GM19239 (cell line): ENCODE measurements around the gene DNAAF5.
"Not testable (repeated sequence)": the region's sequence is repeated elsewhere in the genome, so short reads cannot be mapped to it uniquely, and the experiment has no call there.

Experiments
- DNase-seq: peaks from one replicate; pipeline ENCODE4 v3.0.0; 2011; ENCODE audit warnings: low spot score; ENCODE audit not compliant: insufficient read length
- FAIRE-seq: peaks from 2 replicates; lab custom pipeline; 2011; peaks lifted over from hg19 to GRCh38; lab: Jason Lieb, UNC

The DNAAF5 gene

DNA sequence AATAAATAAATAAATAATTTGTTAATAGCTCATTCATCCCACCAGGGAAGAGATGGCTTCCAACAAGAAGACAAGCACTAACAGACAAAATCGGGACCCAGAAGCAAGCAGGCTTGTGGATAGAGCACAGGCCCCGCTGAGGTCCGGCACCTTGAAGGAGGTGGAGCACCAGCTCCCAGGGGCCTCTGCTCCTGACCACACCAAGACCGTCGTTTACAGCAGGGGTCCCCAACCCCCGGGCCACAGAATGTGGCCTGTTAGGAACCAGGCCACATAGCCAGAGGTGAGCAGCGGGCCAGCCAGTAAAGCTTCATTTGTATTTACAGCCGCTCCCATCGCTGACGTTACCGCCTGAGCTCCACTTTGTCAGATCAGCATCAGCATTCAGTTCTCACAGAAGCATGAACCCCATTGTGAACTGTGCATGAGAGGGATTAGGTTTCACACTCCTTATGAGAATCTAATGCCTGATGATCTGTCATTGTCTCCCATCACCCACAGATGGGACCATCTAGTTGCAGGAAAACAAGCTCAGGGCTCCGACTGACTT is 72.5 kb downstream of the DNAAF5 start:
- FAIRE-seq (no peak), DNase-seq (no peak)

DNA sequence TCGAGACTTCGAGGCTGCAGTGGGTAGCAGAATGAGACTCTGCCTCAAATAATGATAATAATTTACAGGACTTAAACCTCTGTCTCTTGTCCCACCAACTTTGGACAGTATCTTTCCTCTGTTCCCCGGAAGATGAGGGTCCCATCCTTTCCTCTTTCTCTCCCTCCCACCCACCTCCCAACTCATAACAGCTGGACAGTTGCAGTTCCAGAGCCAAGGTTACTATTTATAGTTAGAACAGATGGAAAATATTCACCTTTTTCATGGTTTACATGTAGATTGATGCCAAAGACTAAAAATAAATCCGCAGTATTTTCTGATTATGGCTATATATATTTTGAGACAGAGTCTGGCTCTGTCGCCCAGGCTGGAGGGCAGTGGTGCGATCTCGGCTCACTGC is 74.2 kb downstream of the DNAAF5 start:
- FAIRE-seq (no peak), DNase-seq (no peak)

DNA sequence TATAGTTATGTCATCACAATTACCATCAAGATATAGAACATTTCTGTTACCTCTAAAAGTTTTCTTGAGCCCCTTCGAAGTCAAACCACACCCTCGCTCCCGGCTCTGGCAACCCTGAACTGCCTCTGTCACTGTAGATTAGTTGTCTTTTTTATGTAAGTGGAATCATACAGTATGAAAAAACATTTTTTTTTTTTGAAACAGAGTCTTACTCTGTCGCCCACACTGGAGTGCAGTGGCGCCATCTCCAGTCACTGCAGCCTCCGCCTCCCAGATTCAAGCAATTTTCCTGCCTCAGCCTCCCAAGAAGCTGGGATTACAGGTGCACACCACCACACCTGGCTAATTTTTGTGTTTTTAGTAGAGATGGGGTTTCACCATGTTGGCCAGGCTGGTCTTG is 74.9 kb downstream of the DNAAF5 start:
- not testable (repeated sequence) for DNase-seq, FAIRE-seq

DNA sequence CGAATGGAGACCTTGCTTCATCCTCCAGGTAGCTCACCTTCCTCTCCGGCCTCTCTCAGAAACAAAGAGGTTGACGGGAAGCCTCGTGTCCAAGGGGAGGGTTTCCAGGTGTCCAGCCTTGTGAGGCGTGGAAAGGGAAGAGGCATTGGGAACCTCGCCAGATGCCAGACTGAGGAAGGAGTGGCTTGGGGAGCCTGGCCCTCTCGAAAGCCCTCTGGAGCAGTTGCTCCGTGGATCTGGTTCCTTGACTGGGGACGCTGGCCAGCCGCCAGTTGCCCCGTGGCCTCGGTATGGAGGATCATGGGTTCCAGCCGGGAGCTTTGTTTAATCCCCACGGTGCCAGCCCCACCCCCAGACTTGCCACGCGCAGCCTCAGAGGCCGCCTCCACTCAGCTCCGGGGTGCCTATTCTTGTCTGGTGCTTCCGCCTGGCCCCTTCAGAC is 75.5 kb downstream of the DNAAF5 start:
- DNase-seq = no peak

DNA sequence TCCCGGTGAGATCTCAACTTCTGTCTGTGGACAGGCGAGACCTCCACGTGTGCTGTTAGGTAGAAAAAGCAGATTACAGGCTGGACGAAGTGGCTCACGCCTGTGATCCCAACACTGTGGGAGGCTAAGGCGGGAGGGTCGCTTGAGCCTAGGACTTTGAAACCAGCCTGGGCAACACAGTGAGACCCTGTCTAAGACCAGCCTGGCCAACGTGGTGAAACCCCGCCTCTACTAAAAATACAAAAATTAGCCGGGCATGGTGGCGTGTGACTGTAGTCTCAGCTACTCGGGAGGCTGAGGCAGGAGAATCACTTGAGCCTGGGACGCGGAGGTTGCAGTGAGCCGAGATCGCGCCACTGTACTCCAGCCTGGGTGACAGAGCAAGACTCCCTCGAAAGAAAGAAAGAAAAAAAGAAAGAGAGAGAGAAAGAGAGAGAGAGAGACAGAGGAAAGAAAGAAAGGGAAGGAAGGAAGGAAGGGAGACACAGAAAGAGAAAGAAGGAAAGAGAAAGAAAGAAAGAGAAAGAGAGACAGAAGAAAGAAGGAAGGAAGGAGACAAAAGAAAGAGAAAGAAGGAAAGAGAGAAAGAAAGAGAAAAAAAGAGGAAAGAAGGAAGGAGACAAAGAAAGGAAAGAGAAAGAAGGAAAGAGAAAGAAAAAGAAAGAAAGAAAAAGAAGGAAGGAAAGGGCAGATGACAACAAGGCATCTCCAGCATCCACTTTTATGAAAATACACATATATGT is 76.2 kb downstream of the DNAAF5 start:
- no peak for FAIRE-seq
- no peak for DNase-seq

More for the DNA sequence above, 75.5 kb downstream of the DNAAF5 start:
- no peak for FAIRE-seq

DNA sequence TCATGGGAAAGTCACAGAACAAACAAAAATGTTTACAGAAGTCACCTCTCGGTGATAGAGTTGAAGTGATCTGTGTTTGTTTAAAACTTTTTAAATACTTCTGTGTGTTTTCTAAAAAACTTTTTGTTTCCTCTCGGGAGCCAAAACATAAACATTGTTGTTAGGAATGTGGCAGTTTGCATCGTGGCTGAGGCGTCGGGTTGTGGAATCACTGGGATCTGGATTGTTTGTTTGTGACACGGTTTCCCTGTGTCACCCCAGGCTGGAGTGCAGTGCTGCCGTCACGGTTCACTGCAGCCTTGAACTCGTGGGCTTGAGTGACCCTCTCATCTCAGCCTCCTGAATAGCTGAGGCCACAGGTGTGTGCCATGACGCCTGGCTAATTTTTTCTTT is 76.7 kb downstream of the DNAAF5 start:
- FAIRE-seq = no peak
- DNase-seq = no peak

DNA sequence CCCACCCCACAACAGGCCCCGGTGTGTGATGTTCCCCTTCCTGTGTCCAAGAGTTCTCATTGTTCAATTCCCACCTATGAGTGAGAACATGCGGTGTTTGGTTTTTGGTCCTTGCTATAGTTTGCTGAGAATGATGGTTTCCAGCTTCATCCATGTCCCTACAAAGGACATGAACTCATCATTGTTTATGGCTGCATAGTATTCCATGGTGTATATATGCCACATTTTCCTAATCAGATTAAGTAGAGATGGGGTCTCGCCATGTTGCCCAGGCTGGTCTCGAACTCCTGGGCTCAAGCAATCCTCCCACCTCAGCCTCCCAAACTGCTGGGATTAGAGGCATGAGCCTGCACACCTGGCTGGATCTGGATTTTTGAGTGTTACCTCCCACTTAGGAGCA is 77.3 kb downstream of the DNAAF5 start:
- FAIRE-seq, DNase-seq: not testable (repeated sequence)

DNA sequence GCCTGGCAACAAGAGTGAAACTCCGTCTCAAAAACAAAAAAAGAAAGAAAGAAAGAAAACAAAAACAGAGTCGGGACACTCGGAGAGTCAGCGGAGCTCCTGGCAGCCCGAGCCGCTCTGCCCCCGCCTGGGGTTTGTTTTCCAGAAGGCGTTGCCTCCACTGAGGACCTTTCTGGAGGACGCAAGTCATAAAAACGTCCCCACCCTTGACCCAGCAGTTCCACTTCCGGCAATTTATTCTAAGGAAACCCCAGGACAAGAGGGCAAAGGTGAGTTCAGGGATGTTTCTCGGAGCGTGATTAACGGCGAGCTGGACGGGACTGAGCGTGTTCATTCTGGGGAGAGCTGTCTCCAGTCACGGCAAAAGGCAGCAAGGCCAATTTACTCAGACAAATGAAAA is 78.8 kb downstream of the DNAAF5 start:
- FAIRE-seq (no peak), DNase-seq (no peak)

DNA sequence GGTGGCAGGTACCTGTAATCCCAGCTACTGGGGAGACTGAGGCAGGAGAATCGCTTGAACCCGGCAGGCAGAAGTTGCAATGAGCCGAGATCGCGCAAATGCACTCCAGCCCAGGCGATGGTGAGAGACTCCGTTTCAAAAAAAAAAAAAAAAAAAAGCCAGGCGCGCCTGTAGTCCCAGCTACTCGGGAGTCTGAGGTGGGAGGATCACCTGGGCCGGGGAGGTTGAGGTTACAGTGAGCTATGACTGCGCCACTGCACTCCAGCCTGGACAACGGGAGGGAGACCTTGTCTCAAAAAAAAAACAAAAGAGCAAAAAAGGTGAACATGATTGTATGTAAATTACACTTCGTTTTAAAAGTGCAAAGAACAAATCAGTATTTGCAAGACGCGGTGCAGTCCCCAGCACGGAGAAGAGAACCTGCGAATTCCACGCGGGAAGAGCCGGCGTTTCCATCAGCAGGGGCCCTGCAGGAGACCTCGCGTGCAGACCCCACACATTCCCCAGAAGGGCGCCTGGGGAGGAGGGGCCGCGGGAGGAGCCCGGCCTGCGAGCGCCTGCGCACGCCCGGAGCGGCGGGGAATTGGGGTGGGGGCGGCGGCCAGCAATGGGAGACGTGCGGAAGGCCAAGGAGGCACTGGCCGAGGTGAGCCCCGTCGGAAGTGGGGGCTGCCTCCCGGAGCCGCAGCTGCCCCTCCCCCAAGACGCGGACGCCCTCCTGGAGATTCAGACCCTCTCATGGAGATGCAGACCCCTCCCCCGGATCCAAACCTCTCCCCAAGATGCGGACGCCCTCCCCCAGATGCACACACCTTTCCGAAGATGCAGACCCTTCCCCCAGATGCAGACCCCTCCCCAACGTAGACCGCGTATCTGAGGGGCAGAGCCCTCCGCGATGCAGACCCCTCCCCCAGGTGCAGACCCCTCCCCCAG is 89.1 kb downstream of the DNAAF5 start:
- DNase-seq (no peak), FAIRE-seq (no peak)

DNA sequence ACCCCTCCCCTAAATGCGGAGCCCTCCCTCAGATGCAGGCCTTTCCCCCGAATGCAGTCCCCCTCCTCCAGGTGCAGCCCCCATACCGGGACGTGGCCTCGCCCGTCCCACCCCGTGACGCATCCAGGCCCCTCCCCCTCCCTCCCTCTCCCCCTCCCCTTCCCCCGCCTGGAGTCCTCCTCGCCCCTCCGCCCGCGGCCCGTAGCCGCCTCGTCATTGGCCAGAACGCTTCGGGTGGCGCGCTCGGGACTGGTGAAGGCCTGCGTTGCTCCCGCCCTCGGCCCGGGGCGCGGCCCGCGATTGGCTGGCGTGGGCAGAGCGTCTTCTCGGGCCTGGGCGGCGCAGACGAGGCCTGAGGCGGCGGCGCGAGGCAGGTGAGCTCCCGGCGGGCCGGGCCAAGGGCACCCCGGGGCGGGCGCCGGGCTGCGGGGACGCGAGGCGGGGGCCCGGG is 89.8 kb downstream of the DNAAF5 start:
- peak; percentile 82 for FAIRE-seq
- DNase-seq = peak; percentile 99

DNA sequence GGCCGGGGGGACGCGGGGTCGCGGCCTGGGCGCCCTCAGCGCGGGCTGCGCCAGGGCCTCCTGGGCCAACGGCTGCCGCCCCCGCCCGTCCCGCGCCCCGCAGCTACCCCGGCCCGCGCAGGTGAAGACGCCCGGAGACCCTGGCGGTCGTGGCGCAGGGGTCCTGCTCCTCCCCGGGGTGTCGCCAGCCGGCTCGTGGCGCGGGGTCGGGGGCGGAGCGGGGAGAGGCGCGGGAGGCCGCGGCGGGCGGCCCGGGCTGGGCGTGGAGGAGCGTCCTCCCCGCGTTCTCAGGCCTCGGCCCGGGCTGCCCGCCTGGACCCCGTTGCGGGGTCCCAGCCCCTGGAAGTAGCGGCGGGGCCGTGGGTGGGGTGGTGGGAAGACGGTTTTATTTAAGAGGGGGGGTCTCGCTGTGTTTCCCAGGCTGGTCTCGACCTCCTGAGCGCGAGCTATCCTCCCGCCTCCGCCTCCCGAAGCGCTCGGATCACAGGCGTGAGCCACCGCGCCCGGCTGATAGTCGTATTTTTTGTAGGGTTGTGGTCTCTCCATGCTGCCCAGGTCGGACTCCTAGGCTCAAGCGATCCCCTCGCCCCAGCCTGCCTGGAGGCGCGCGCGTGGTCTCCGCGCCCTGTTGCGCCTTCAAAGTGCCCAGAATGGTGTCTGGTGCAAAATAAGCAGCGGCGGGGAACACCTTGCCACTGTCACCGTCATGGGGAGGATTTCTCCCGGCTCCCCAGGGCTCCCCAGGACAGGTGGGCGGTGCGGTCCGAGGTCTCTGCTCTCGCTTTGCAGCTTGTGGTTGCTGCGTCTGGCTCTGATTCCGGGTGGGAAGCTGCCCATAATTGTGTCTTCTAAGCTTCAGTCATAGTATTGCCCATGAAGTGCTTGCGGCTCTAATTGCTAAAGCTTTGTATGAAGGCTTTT is 90.5 kb downstream of the DNAAF5 start:
- FAIRE-seq = no peak
- DNase-seq = no peak

DNA sequence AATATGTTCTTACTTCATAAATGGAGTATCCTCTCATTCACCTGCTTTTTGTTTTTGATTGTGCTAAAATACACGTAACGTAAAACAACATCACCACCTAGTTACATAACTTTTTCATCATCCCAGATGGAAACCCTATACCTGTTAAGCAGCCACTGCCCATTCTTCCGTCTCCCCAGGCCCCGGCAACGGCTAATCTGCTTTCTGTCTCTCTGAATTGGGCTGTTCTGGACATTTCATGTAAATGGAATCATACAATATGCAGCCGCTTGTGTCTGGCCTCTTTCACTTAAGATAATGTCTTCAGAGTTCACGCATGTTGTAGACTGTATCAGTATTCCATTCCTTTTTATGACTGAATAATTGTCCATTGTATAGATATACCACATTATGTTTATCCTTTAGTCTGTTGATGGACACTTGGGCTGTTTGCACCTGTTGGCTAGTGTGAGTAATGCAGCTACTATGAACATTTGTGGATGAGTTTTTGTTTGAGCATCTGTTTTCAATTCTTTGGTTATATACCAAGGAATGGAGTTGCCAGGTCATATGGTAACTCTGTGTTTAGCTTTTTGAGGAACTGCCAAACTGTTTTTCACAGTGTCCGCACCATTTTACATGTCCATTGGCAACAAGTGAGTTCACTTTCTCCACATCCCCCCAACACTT is 91.7 kb downstream of the DNAAF5 start:
- FAIRE-seq (no peak), DNase-seq (no peak)

DNA sequence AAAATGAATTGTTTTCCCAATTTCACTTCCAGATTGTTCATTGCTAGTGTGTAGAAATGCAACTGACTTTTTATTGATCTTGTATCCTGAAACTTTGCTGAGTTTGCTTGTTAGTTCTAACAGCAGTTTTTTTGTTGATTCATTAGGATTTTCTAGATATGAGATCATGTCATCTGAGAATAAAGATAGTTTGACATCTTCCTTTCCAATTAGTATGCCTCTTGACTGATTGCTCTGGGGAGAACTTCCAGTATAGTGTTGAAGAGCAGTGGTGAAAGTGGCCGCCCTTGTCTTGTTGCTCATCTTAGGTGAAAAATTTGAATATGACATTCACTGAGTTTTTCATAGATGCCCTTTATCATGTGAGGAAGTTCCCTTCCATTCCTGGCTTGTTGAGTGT is 93.8 kb downstream of the DNAAF5 start:
- FAIRE-seq = peak; percentile 52
- no peak for DNase-seq

DNA sequence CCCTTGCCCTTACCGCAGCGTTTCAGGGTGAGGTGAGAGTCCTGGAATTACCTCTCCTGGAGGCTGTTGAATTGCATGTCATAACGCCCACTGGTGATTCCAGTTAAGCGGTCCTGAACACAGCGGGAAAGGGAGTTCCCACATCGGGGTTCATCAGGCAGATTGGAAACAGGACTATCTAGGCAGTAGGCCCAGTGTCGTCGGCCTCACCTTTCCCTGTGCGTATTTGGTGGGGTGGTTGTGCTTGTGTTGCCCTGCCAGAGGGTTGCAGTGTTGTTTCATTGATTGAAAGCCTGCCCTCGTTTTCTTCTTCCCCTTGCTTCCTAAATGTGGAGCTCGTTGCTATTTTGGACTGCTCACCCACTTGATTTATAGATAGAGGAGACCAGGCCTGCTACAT is 95.2 kb downstream of the DNAAF5 start:
- DNase-seq (no peak), FAIRE-seq (no peak)

DNA sequence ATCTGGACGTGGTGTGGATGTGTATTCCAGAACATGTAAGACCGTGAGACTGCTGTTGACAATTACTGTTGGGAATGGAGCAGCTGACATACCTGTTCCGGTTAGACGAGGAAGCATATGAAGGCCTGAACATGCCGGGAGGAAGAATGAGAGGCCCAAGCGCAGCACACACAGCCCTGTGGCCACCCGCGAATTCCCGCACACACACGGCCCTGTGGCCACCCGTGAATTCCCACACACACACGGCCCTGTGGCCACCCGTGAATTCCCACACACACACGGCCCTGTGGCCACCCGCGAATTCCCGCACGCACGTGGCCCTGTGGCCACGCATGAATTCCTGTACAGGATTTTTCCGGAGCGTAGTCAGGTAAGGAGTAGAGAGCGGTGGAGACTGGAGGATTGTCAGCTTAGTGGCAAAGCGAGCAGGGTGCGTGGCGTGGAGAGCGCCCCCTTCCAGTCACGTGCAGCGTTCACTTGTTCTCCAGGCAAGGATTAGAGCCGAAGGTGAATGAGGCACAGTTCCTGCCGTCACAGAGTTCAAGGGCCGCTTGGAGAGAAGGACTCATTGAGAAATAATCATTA is 96.3 kb downstream of the DNAAF5 start:
- no peak for FAIRE-seq
- DNase-seq = no peak

DNA sequence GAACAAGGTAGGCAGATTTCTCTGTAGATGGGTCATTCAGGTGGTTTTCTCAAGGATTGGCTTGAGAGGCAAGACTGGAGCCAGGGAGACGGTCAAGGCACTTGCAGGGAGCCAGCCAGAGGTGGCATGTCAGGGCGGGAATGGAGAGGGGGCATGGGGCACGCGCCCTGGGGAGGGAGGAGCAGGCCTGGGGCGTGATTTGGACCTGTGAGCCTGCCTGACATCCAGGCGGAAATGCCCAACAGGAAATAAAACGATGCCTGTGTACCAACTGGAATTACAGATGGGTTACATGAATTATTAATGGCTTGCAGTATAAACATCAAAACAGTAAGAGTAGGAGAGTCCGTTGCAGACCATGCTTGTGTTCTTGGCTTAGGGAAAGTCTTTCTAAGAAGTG is 97.2 kb downstream of the DNAAF5 start:
- DNase-seq (no peak), FAIRE-seq (no peak)

DNA sequence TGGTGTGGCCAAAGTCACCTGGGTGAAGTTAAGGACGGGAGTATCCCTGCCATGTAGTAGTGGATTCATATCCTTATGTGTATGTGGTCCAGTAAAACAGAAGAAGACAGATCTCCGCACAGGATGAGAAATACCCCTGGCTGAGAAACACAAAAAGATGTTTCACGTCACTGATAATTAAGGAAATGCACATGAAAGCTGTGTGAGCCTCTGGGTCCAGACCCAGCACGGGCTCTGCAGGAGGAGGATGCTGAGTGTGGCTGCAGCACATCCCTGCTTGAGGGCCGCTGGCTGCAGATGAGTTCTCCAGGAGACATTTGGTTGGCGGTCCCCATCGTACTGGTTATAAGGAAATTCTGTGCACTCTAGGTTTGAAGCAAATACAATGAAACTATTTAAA is 97.6 kb downstream of the DNAAF5 start:
- DNase-seq (no peak), FAIRE-seq (no peak)

DNA sequence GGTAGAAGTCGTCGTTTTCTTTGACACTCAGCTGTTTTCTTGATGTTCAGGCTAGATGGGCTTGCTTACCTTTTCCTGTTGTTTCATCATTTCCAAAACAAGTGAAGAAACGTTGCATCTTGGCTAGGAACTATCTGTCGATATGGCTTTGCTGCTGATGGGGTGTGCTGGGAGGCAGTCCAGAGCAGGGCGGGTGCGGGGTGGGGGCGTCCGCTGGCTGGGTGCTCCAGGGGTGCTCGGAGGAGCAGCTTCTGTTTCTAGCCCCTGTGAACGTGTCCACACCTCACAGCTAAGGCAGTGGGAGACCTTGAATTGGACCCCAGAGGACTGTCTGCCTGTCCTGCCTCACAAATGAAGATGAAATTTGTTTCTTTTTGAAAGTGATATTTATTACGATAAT is 98.2 kb downstream of the DNAAF5 start:
- DNase-seq (no peak), FAIRE-seq (no peak)

DNA sequence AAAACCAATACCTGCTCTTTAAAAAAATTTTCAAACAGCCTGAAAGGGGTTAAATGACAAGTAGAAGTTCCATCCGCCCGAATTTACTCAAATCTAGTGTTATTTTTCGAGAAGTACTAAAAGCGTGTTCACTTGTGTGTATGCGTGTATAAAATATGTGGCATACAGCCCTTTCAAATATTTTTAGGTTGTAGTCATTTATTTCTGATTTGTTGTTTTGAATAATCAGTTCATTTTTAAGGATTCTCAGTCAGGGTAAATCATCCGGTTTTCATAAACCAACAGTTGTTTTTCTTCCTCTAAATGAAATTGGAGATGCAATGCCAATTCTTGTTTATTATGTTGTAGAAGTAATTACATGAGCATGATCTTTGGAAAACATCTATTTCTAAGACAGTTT is 98.9 kb downstream of the DNAAF5 start:
- FAIRE-seq (no peak), DNase-seq (no peak)
